NCI-H2196 (cell line): ENCODE results near the gene GPR62.

Source experiments
- DNase-seq: peaks from one replicate; lab custom pipeline; 2025; ENCODE audit not compliant: unreplicated experiment; lab: John Stamatoyannopoulos, UW

Gene GPR62

DNA sequence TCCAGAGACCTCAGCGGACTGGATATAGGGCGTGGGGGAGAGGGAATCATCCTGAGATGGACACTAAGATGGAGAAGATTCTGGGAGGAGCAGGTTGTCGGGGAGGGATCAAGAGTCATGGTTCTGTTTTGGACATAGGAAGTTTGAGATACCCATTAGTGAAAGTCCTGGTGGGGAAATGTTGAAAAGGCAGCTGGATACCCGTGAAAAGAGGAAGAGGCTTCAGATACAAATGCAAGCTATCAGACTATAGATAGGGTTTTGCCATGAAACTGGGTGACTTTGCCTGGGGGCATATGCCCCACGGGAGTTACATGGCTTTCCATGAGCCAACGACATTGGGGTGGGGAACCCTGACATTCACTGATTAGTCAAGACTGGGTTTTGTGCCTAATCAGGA, 1.1 kb upstream of the GPR62 start:
- DNase-seq = no peak

DNA sequence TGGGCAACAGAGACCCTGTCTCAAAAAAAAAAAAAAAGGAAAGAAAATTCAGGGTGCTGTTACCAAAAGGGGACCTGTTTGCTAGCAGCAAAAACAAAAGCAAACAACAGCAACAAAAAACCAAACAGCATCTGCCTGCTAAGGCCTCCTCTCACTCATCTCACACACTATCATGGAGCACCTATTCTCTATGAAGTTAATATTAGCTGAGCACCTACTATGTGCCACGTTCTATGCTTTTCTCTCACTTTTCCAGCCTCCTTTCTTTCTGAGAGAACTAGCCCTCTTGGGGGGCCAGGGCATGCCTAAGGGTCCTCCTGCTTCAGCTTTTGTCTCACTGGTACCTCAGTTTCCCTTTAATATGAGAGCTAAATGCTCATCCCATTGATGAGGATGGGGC, 468 bp upstream of the GPR62 start:
- no peak for DNase-seq

DNA sequence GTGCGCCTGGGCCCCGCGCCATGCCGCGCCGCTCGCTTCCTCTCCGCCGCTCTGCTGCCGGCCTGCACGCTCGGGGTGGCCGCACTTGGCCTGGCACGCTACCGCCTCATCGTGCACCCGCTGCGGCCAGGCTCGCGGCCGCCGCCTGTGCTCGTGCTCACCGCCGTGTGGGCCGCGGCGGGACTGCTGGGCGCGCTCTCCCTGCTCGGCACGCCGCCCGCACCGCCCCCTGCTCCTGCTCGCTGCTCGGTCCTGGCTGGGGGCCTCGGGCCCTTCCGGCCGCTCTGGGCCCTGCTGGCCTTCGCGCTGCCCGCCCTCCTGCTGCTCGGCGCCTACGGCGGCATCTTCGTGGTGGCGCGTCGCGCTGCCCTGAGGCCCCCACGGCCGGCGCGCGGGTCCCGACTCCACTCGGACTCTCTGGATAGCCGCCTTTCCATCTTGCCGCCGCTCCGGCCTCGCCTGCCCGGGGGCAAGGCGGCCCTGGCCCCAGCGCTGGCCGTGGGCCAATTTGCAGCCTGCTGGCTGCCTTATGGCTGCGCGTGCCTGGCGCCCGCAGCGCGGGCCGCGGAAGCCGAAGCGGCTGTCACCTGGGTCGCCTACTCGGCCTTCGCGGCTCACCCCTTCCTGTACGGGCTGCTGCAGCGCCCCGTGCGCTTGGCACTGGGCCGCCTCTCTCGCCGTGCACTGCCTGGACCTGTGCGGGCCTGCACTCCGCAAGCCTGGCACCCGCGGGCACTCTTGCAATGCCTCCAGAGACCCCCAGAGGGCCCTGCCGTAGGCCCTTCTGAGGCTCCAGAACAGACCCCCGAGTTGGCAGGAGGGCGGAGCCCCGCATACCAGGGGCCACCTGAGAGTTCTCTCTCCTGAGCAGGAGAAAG, 951 bp downstream of the GPR62 start:
- DNase-seq = no peak

DNA sequence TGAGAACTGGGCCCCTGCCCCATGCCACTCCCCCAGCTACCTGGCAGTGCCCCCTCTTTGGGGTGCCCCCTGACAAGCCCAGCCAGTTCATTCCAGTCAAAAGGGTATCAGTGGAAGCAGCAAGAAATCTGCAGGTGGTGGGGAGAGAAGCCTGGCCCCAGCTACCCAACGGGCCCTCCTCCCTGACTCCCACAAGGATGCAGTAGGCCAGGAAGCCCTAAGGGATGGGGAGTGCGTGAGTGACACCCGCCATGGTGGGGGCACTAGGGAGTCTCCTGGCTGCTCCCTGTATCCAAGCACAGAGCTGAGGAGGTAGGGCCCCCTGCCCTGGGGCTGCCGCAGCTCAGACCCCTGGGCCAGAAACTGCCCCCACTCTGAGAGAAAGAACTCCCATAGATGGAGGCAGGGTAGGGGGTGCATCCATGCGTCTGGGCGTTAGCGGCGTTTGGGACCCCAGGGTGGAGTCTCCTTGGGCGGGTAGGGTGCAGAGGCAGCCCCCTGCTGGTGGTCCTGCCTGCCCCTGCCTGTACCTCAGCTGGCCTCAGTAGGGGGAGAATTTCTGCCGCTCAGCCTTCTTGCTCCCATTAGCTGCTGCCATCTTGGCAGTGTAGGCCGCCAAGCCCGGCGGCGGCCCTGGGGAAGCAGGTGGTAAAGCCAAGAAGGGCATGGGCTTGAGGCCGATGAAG, 2.5 kb downstream of the GPR62 start:
- DNase-seq = no peak

DNA sequence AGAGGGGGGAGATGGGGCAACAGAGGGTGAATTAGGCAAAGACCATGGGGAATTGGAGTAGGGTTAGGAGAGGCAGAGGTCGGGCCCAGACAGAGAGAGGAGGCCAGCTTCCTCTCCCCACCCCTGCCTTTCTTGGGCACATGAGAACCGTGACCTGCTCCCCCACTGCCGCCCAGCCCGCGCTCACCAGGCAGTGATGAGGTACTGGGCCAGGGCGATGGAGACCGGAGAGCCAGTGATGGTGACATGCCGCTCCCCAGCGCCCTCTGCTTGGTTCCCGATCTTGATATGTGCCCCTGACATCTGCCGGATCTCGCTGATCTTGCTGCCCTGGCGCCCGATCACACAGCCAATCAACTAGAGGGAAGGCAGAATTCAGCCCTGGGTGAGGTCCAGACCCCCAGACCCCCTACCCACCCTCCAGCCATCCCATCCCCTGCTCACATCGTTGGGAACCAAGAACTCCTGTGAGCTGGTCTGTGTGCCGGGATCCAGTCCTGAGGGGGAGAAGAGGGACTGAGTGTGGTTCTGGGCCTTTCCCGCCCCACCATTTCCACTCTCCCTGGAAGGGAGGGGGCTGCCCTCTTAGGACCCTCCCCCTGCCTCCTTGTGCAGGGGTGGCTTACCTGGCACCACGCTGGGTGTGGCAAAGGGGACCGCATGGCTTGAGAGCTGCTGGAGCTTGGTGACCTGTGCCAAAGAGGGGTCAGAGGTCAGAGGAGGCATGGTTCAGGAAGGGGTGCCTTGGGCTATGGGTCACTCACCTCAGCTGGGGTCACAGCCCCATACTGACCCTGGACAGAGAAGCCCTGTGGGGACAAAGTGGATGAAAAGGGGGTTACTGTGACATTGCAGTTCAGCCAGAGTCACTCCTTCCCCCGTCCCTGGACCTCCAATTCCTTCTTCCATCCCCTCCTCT, 3.7 kb downstream of the GPR62 start:
- DNase-seq = no peak

DNA sequence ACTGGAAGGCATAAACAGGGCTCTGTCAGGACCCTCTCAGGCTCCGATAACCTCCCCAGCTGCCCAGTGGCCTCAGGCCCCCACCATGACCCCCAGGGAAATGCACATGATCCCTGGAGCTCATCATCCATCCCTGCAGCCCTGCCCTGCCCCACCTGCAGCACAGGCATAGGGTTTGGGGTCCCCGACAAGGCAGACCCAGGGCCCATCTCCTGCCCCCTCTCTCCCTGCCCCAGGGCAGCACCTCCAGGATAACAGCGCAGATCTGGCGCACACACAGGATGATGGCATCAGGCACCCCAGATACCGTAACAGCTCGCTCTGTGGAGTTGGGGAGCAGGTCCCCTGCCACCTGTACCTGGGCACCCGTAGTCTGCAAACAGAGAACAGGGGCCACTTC, 4.5 kb downstream of the GPR62 start:
- no peak for DNase-seq

DNA sequence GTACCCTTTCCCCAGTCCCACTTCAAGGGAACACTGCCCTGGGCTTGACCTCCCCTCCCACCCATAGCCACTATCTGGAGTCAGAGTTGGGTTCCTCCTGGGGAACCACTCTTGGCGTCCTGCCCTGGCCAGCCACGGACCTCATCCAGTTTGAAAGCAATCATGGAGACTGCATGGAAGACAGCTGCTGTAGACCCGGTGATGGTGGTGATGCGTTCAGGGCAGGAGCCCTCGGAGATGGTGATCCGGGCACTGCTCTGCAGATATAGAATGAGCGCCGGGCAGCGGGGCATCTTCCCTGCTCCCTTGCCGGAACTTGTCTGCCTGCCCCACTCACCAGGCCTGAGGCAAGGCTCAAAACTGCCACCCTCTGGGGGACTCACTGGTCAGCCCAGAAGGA, 5.2 kb downstream of the GPR62 start:
- no peak for DNase-seq

DNA sequence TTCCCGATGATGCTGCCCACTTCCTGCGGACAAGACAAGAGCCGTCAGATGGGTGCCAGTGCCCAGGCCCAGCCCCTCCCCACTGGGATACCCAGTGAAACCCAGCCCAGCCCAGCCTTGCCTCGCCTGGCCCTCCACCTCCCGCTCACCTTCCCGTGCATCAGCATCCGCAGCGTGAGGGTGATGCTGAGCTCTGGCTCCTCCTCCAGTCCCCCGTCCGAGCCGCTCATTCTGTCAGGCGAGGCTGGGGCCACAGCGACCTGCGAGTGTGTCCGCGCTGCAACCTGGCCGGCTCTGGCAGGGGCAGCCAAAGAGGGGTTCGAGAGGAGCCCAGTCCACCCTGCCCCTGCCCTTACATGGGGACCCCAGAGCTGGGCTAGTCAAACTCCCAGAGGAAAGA, 5.8 kb downstream of the GPR62 start:
- DNase-seq = no peak

DNA sequence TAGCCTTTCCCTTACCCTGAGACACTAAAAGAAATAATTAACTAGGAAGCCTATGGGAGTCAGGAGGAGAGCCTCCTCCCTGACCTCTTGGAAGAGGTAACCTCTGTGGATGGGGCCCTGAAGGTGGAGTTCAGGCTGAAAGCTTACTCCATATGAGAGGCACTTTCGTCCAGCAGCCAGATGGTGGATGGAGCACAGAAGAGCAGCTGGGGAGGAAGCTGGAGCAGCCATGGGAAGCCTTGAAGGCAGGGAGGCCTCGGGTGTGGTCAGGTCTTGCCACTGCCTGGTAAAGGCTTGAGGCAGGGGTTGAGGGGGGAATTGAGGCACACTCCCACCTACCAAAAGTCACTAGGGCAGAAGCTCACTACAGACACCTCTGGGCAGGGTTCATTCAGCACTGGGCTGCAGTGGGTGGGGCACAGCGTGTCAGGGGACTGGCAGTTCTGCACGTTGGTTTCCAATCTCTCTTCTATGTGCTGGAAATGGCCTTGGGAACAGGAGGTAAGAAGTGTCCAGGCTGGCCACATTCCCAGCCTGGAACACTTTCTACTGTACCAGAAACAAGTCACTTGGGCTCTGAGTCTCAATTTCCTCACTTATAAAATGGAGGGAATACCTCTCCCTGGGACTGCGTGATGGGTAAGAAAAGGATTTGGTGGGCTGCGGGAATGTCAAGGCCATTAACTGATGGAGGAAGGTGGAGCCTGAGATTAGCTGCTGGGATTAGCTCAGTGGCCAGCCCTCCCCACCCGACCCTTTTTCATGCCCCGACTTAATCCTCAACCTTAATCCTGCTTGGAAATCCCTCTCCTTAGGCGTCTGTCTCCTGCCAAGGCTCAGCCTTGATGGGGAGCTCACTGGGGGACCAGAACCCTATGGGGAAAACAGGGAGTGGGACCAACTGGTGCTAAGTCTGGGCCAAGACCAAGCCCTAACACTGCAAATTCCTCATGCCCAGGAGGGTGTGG, 6.7 kb downstream of the GPR62 start:
- DNase-seq = no peak

DNA sequence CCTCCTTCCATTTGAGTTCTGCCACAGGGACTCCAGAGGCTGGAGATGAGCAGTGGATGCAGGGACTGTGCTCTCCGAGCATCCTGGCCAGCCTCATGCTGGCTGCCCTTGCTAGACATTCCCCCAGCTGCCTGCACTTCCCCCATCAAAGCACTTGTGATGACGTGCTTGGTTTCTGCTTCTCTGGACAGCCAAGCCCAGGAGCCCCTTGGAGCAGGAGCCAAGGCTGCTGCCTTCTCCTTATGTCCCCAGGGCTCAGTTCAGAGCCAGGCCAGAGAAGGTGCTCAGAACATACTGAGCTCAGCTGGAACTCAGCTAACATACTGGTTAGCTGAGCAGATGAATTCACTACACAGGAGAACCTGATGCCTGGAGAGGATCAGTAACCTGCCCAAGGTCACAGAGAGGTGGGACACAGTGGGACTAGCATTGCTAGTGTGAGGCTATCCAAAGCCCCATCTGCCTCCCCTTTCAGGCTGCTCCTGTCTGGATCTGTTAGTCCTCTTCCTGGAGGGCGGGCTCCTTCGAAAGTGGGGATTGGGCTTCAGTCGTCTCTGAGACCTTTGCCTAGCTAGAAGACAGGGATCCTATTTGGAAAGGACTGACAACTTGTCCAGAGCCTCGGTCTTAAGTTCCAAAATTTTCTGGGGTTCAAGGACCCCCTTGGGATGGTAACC, 7.8 kb downstream of the GPR62 start:
- no peak for DNase-seq

DNA sequence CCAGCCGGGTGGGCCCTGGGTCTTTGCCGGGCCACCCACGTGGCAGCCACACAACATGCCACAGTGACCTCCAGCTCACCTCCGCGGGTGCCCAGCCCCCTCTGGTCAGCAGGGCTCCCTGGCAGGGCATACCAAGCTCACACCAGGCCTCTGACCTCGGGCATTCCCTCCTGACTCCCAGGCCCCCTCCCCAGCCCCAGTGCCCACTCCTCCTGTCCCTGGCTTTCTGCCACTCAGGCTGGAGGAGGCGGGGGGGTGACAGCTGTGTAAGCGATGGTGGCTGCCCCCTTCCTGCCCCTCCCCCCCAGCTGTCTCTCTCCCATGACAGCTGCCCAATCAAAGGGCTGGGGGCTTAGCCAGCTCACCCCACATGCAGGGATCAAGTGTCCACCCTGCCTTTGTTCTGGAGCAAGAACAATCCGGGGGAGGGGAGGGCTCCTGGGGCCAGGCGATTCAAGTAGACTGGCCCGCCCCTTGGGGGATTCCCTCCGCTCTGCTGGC, 8.8 kb downstream of the GPR62 start:
- DNase-seq = no peak

DNA sequence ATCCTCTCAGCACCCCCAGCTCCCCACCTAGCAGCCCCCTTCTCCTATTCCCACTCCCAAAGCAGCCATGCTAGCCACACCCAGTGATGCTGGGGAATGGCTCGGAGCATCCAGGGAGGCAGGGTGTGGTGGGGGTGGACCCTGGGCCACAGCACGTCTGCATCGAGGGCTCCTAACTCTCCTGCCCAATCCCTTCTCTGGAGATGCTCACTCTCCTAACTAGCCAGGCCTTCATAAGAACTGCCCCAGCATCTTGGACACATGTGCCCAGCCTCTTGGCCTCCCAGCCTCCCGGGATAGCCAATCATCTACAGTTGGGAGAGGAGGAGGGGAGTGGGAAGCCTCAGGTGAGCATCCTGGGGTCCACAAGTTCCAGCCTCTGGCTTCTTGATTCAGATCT, 9.3 kb downstream of the GPR62 start:
- no peak for DNase-seq

DNA sequence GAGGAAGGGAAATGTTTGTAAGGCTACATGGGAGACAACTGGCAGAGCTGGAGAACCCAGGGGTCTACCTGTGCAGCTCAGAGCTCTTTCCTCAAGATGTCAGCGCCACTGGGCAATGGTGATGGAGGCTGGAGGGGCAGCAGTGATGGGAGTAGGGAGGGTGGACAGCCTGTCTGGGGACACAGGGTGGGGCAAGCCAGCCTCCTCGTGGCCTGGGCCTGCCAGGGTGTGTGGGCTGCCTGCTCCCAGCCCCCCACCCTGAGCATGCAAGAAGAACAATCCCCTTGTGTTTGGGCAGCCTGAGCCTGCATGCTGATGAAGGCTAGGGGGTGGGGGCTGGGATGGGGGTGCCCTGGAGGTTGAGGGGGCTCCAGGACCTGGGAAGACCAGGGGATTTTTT, 10.8 kb downstream of the GPR62 start:
- no peak for DNase-seq

DNA sequence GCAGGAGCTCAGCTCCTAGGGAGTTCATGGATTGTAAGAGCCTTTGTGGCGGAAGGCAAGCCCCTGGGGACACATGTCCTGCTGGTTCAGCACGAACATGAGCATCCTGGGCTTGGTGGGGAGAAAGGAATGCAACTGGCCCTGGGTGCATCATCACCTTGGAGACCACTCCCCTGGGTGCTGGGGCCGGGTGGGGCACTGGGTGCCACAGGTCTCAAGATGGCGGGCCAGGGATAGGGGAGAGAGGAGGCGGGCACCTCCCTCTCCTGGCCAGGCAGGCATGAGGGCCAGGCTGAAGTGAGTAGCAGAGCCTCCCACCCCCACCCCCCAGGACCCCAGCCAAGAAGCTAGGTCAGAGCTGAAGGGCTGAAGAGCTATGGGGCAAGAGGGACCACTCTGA, 11.3 kb downstream of the GPR62 start:
- DNase-seq = no peak

DNA sequence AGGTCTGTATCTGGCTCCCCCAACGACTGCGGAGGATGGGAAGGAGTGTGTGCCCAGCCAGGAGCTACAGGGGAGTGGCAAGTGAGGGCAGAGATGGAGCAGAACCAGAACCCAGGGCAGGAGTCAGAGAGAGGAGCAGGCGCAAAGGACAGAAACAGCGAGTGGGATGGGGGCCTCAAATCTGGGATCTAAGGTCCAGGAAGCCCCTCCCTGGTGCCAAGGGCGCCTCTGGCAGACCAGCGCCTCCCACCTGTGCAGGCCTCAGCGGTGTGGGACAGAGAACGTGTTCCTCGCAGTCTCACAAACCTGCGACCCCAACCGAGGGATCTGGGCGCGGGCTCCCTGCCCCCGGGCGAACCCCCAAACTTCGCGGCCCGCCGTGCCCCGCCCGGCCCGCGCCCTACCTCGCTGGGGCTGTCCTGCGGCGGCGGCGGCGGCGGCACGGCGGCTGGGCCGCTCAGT, 11.8 kb downstream of the GPR62 start:
- no peak for DNase-seq

DNA sequence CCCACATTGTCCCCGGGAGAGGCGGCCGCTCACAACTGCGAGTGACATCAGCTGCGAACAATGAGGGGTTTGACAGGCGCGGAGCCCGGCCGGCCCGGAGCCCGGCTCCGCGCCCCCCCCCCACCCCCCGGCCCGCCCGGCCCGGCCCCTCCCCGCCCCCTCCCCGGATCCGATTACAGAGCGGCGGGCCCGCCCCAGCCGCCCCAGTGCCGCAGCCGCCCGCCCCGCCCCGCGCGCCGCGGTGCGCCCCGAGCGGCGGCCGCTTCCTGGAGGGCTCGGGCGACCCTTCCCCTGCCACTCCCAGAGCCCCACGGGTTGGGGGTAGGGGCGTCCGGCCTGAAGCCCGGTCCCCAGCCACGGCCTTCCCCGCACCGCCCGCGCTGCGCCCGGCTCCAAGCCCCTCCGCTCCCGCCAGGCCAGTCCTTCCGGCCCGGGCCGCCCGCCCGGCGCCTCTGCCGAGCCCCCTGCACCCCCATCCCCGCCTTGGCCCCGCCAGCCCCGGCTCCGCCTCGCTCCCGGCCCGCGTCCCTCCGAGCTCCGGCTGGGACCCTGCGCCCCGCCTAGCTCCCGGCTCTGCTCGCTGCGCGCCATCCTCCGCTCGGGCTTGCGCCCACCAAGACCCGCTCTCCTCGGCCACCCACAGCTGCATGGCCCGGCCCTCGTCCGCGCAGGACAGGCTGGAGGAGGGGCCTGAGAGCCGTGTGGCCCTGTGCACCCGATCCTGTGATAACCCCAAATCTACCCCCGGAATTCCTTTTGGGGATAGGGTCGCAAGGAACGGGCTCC, 12.4 kb downstream of the GPR62 start, which contains the start of gene PCBP4:
PCBP4 (minus strand) TSS at position 71 of the 786 bp plus-strand sequence. CDS start 6,214 bp downstream, outside the sequence.
- DNase-seq = no peak

DNA sequence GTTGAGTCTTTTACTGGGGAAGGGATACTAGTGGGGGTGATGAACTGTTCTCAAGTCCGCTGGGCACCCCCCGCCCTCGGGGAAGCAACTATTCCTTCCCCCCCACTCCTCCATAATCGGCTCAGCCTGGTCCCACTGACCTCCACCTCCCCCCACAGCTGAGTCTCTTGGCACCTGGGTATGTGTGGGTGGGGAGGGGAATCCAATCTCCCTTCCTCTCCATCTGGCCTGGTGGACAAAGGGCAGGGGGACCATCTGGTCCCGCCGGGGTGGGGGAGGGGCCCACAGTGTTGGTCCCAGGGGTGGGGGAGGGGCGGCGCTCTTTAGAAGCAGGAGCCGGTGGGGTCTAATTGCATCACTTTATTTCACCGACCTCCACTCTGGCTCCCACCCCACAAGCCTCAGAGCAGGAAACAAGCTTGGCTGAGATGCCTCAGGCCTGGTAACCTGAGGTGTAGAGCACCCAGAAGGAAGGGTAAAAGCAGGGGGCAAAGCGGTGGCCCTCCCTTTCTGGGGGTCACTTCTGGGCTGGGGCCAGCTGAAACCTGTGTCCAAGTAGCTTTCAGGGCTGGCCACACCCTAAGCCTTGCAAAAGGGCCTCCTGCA, 13.1 kb downstream of the GPR62 start:
- peak; percentile 13 for DNase-seq
